ENCODE results near the gene BAIAP3. TPM values are rescaled to one million over a fixed set of nuclear protein-coding genes. Genes with fewer than 3 reads are reported as not detected.

Gene BAIAP3
- total RNA-seq, 4 donors from 2014 or later = 17.9 to 160 (median 29.0) TPM

GRCh38 chr16:1319041-1319440 lies 14.4 kb upstream of the BAIAP3 start:
- no peaks in the 10 kb centered on the region for H3K9me3 ChIP-seq
- peaks cover 0 to 91% (median 0%) of the 10 kb centered on the region in 3 donors for H3K36me3 ChIP-seq
- DNase-seq = no peak
- no peaks in the 10 kb centered on the region for H3K27me3 ChIP-seq
- TF ChIP-seq CTCF (IDR thresholded peaks at IDR 0.05) = no peak
- no peak for TF ChIP-seq POLR2A (IDR thresholded peaks at IDR 0.05)
- H3K4me1 ChIP-seq = peaks cover 0 to under 1% (median 0%) of the 10 kb centered on the region in 4 donors
- H3K4me3 ChIP-seq = no peak overlapping the region
- H3K27ac ChIP-seq = no peak overlapping the region

GRCh38 chr16:1320097-1320496 lies 13.3 kb upstream of the BAIAP3 start:
- H3K4me1 ChIP-seq = no peaks in the 10 kb centered on the region
- H3K9me3 ChIP-seq = no peaks in the 10 kb centered on the region
- no peak for DNase-seq
- no peak overlapping the region for H3K4me3 ChIP-seq
- peaks cover 0 to 91% (median 0%) of the 10 kb centered on the region in 3 donors for H3K36me3 ChIP-seq
- H3K27me3 ChIP-seq = no peaks in the 10 kb centered on the region
- H3K27ac ChIP-seq = no peak overlapping the region
- TF ChIP-seq POLR2A (IDR thresholded peaks at IDR 0.05) = no peak
- no peak for TF ChIP-seq CTCF (IDR thresholded peaks at IDR 0.05)

GRCh38 chr16:1320658-1321240 lies 12.7 kb upstream of the BAIAP3 start:
- no peak overlapping the region for H3K4me3 ChIP-seq
- DNase-seq = no peak
- H3K27ac ChIP-seq = no peak overlapping the region
- no peaks in the 10 kb centered on the region for H3K4me1 ChIP-seq
- no peaks in the 10 kb centered on the region for H3K27me3 ChIP-seq
- no peaks in the 10 kb centered on the region for H3K9me3 ChIP-seq
- TF ChIP-seq CTCF (IDR thresholded peaks at IDR 0.05) = no peak
- TF ChIP-seq POLR2A (IDR thresholded peaks at IDR 0.05) = no peak
- H3K36me3 ChIP-seq = peaks cover 0 to 91% (median 0%) of the 10 kb centered on the region in 3 donors

- Histone ChIP-seq H3K4me3 (no peak overlapping the region), H3K9me3 (no peaks in the 10 kb centered on the region), H3K36me3 (peaks cover 0 to 78% (median 0%) of the 10 kb centered on the region in 3 donors), H3K27ac (no peak overlapping the region), H3K4me1 (no peaks in the 10 kb centered on the region), H3K27me3 (no peaks in the 10 kb centered on the region)
- DNase-seq = no peak
- no peak for TF ChIP-seq POLR2A (IDR thresholded peaks at IDR 0.05)
- no peak for TF ChIP-seq CTCF (IDR thresholded peaks at IDR 0.05)
Measured at GRCh38 chr16:1322407-1322806, 11.0 kb upstream of the BAIAP3 start.

- Histone ChIP-seq H3K4me3 (no peak overlapping the region), H3K9me3 (no peaks in the 10 kb centered on the region), H3K4me1 (no peaks in the 10 kb centered on the region), H3K27me3 (no peaks in the 10 kb centered on the region), H3K36me3 (peaks cover 0 to 66% (median 0%) of the 10 kb centered on the region in 3 donors), H3K27ac (no peak overlapping the region)
- DNase-seq = no peak
- TF ChIP-seq CTCF (IDR thresholded peaks at IDR 0.05) (no peak), POLR2A (IDR thresholded peaks at IDR 0.05) (no peak)
Measured at GRCh38 chr16:1323296-1324239, 9.9 kb upstream of the BAIAP3 start.

All from Peyer's patch (tissue), 4 donors.